ENCODE results near the gene GRM8.

GRM8 gene

GRCh38 chr7:127187740-127188139, 65.0 kb downstream of the GRM8 start:
- ATAC-seq, result no peak
- TF ChIP-seq TCF4 (CRISPR knock-in tag; IDR thresholded peaks at IDR 0.05; ENCODE audit: borderline replicate concordance) (no peak), TOX (CRISPR knock-in tag; IDR thresholded peaks at IDR 0.05; ENCODE audit: borderline replicate concordance) (no peak), OSR1 (CRISPR knock-in tag; IDR thresholded peaks at IDR 0.05) (no peak), ARNTL (CRISPR knock-in tag; IDR thresholded peaks at IDR 0.05; ENCODE audit: borderline replicate concordance, low read depth) (no peak), SNAI2 (CRISPR knock-in tag; IDR thresholded peaks at IDR 0.05) (no peak), ZNF565 (CRISPR knock-in tag; conservative IDR thresholded peaks at IDR 0.05; ENCODE audit: low read depth) (no peak), BACH2 (CRISPR knock-in tag; IDR thresholded peaks at IDR 0.05; ENCODE audit: borderline replicate concordance) (no peak), ZNF8 (CRISPR knock-in tag; IDR thresholded peaks at IDR 0.05) (no peak), ZFP30 (CRISPR knock-in tag; IDR thresholded peaks at IDR 0.05) (no peak), ZFP3 (CRISPR knock-in tag; IDR thresholded peaks at IDR 0.05) (no peak), PPARA (CRISPR knock-in tag; IDR thresholded peaks at IDR 0.05; ENCODE audit: borderline replicate concordance) (no peak)

DNA sequence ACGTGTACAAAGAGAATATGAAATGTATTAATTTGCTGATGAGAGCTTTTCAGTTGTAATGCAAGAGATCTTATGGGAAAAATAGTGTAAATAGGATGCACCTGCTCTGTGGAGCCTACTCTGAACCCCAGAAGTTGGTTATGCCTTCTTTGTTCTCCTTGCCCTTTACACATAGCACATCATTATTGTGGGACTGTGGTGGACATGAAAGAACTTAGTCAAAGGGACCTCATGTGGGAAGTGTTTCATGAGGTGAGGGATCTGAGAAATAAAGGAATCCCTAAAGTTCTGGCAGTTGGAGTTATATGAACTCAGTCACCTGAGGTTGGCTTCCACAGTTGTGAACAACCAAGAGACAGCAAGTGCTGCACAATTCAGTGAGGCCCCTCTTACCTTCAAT, 66.1 kb downstream of the GRM8 start:
- no peak for ATAC-seq
- TF ChIP-seq PPARA (CRISPR knock-in tag; IDR thresholded peaks at IDR 0.05; ENCODE audit: borderline replicate concordance) (no peak), ZNF8 (CRISPR knock-in tag; IDR thresholded peaks at IDR 0.05) (no peak), ARNTL (CRISPR knock-in tag; IDR thresholded peaks at IDR 0.05; ENCODE audit: borderline replicate concordance, low read depth) (no peak), TCF4 (CRISPR knock-in tag; IDR thresholded peaks at IDR 0.05; ENCODE audit: borderline replicate concordance) (no peak), ZC3H10 (CRISPR knock-in tag; IDR thresholded peaks at IDR 0.05) (no peak), GLIS3 (CRISPR knock-in tag; IDR thresholded peaks at IDR 0.05) (no peak)
- TF ChIP-seq, protein P1, sequence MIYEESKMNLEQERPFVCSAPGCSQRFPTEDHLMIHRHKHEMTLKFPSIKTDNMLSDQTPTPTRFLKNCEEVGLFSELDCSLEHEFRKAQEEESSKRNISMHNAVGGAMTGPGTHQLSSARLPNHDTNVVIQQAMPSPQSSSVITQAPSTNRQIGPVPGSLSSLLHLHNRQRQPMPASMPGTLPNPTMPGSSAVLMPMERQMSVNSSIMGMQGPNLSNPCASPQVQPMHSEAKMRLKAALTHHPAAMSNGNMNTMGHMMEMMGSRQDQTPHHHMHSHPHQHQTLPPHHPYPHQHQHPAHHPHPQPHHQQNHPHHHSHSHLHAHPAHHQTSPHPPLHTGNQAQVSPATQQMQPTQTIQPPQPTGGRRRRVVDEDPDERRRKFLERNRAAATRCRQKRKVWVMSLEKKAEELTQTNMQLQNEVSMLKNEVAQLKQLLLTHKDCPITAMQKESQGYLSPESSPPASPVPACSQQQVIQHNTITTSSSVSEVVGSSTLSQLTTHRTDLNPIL (CRISPR knock-in tag; IDR thresholded peaks at IDR 0.05; ENCODE audit: low read depth), result no peak
- TF ChIP-seq, protein P2, sequence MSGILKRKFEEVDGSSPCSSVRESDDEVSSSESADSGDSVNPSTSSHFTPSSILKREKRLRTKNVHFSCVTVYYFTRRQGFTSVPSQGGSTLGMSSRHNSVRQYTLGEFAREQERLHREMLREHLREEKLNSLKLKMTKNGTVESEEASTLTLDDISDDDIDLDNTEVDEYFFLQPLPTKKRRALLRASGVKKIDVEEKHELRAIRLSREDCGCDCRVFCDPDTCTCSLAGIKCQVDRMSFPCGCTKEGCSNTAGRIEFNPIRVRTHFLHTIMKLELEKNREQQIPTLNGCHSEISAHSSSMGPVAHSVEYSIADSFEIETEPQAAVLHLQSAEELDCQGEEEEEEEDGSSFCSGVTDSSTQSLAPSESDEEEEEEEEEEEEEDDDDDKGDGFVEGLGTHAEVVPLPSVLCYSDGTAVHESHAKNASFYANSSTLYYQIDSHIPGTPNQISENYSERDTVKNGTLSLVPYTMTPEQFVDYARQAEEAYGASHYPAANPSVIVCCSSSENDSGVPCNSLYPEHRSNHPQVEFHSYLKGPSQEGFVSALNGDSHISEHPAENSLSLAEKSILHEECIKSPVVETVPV (CRISPR knock-in tag; IDR thresholded peaks at IDR 0.05), result no peak

DNA sequence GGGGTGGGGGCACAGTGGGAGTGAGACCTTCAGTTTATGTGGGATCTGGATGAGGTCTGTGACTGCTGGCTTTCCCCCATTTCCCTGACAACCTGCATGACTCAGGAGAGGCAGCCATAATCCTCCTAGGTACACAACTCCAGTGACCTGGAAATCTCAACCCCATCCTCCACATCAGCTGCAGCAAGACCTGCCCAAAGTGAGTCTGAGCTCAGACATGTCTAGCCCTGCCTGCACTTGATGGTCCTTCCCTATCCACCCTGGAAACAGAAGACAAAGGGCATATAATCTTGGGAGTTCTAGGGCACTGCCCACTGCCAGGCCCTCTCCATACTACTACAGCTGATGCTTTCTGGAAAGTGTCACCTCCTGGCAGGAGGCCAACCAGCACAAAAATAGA, 75.6 kb downstream of the GRM8 start:
- ATAC-seq, result no peak

More for the DNA sequence above, 75.6 kb downstream of the GRM8 start:
- TF ChIP-seq TOX (CRISPR knock-in tag; IDR thresholded peaks at IDR 0.05; ENCODE audit: borderline replicate concordance), result no peak
- TF ChIP-seq GLIS3 (CRISPR knock-in tag; IDR thresholded peaks at IDR 0.05), result no peak
- no peak for TF ChIP-seq TCF4 (CRISPR knock-in tag; IDR thresholded peaks at IDR 0.05; ENCODE audit: borderline replicate concordance)
- TF ChIP-seq TSHZ2 (CRISPR knock-in tag; IDR thresholded peaks at IDR 0.05), result no peak
- no peak for TF ChIP-seq ZNF70 (CRISPR knock-in tag; IDR thresholded peaks at IDR 0.05)
- no peak for TF ChIP-seq CSDC2 (CRISPR knock-in tag; IDR thresholded peaks at IDR 0.05)
- no peak for TF ChIP-seq ZNF565 (CRISPR knock-in tag; conservative IDR thresholded peaks at IDR 0.05; ENCODE audit: low read depth)
- TF ChIP-seq ESRRG (CRISPR knock-in tag; IDR thresholded peaks at IDR 0.05), result no peak
- TF ChIP-seq POU6F1 (CRISPR knock-in tag; IDR thresholded peaks at IDR 0.05; ENCODE audit: borderline replicate concordance, low read depth), result no peak
- no peak for TF ChIP-seq PPARA (CRISPR knock-in tag; IDR thresholded peaks at IDR 0.05; ENCODE audit: borderline replicate concordance)
- TF ChIP-seq, protein P2 (CRISPR knock-in tag; IDR thresholded peaks at IDR 0.05), result no peak
- no peak for TF ChIP-seq SNAI2 (CRISPR knock-in tag; IDR thresholded peaks at IDR 0.05)
- TF ChIP-seq ZFP30 (CRISPR knock-in tag; IDR thresholded peaks at IDR 0.05), result no peak
- TF ChIP-seq ISL1 (CRISPR knock-in tag; IDR thresholded peaks at IDR 0.05), result no peak
- TF ChIP-seq, protein P1 (CRISPR knock-in tag; IDR thresholded peaks at IDR 0.05; ENCODE audit: low read depth), result no peak
- TF ChIP-seq, protein P3, sequence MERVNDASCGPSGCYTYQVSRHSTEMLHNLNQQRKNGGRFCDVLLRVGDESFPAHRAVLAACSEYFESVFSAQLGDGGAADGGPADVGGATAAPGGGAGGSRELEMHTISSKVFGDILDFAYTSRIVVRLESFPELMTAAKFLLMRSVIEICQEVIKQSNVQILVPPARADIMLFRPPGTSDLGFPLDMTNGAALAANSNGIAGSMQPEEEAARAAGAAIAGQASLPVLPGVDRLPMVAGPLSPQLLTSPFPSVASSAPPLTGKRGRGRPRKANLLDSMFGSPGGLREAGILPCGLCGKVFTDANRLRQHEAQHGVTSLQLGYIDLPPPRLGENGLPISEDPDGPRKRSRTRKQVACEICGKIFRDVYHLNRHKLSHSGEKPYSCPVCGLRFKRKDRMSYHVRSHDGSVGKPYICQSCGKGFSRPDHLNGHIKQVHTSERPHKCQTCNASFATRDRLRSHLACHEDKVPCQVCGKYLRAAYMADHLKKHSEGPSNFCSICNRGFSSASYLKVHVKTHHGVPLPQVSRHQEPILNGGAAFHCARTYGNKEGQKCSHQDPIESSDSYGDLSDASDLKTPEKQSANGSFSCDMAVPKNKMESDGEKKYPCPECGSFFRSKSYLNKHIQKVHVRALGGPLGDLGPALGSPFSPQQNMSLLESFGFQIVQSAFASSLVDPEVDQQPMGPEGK (CRISPR knock-in tag; IDR thresholded peaks at IDR 0.05; ENCODE audit: borderline replicate concordance), result no peak
- TF ChIP-seq ZFP3 (CRISPR knock-in tag; IDR thresholded peaks at IDR 0.05), result no peak
- TF ChIP-seq RARB (CRISPR knock-in tag; IDR thresholded peaks at IDR 0.05), result no peak
- no peak for TF ChIP-seq ARNTL (CRISPR knock-in tag; IDR thresholded peaks at IDR 0.05; ENCODE audit: borderline replicate concordance, low read depth)
